ENCODE data around the gene METTL22.

The METTL22 gene

DNA sequence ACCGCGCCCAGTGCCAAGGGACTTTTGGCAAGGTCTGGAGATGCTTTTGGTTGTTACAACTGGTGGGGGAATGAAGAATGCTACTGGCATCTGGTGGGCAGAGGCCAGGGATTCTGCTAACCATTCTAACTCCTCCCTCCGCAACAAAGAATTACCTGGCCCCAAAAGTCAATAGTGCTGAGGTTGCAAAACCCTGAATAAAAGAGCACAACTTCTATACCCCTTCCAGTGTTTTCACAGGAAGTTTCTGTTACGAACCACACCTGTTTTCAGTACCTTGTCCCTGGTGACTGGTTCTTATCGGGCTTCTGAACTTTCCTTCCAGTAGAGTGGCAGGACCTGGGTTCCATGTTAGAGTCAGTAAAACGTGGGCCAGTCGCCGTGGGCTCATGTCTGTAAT lies 70.2 kb downstream of the METTL22 start:
- DNase-seq (ENCODE audit: low read depth in 3 of 3): no peak

DNA sequence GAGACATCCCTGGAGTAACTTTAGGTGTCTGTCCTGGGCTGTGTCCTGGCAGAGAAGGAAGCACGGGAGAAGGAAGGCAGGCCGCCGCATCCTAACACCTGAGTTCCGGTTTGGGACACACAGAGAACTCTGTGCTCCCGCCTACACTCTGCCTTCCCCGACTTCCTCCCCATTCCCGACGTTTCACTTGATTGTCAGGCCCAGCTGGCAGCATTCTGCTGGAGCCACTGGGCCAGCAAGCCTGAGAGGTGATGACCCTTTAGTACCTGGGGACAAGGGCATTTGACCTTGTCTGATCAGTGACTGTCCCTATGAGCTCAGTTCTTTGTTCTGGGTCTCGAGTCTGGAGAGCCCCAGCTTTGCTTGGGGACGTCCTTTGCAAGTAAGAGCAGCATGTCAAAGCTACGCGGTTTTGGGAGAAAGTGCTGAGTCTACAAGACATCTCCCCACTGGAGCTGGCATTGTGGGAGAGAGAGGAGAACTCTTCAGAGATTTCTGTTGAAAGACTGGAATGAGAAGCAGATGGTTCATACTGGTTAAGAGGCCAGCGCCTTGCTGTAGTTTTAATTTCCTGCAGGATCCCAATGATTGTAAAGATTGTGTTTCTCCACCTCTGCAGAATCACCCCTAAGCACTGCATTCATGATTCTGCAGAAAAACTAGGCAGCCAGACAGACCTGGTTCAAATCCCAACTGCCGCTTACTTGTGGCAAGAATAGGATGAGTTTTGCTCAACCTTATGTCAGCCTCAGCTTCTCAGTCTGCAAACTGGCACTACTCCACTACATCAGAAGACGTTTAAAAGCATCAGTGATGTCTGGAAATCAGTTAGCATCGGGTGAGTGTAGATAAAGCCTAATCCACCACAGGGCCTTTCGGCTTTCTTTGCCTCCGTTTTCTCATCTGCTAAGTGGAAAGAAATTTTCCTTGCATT lies 73.6 kb downstream of the METTL22 start:
- DNase-seq (ENCODE audit: low read depth in 3 of 3): no peak

DNA sequence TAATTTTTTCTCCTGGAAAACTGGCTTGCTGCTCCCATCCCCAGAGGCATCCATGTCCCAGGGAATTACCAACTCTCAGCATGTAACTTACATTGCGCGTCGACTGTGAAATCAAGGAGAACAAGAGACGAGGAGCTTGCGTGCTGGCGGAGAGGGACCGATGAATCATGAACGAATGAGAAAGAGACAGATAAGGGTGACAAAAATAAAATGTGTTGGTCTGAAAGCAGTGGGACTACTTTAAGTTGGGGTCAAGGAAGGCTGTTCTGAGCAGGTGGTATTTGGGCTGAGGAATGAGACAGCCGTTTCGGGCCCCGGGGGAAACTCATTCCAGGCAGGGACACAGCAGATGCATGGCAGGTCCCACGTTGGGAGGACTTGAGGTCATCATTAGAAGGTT lies 75.4 kb downstream of the METTL22 start:
- no peak for DNase-seq (ENCODE audit: low read depth in 3 of 3)

DNA sequence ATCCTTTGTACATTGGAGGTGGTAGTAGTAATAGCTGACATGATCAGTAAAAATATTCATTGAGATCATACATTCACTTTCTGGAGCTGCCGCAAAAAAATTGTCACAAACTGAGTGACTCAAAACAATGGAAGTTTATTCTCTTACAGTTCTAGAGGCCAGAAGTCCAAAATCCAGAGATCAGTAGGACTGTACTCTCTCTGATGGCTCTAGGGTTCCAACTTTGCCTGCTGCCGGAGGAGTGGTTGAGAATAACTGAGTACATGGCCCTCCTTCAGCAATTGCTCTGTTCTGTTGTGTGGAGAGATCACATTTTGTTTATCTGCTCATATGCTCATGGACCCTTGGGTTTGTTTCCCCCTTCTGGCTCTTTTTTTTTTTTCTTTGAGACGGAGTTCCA lies 76.5 kb downstream of the METTL22 start:
- DNase-seq (ENCODE audit: low read depth in 3 of 3): no peak

All from stimulated activated CD4-positive, alpha-beta T cell treated with anti-CD3 and anti-CD28 coated beads, TNF-alpha, amount 100 ng/mL, for 24 hours (primary cell).